ENCODE data around the gene SRP68. TPM values are rescaled to one million over a fixed set of nuclear protein-coding genes. Genes with fewer than 3 reads are reported as not detected.

The SRP68 gene
- total RNA-seq, 1 experiment from 2014 or later = 70.0 TPM

DNA sequence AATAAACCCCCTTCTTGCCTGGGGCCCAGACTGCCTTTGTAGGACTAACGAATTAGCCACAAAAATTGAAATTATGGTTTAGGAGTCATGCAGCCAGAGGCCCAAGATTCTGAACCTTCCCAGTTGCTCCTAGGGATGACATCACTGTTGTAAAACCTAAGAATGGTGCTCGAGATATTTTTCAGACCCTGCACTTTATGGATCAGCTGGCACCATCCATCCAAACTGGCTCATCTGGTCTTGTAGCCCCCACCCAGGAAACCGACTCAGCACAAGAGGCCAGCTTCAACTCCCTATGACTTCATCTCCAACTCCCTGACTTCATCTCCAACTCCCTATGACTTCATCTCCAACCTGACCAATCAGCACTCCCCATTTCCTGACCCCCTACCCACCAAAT is 34.3 kb downstream of the SRP68 start:
- H3K9me3 ChIP-seq = no peaks in the 10 kb centered on the region
- no peak overlapping the region for H3K4me3 ChIP-seq
- no peaks in the 10 kb centered on the region for H3K27me3 ChIP-seq
- DNase-seq = no peak
- H3K36me3 ChIP-seq = peaks cover 53% of the 10 kb centered on the region

DNA sequence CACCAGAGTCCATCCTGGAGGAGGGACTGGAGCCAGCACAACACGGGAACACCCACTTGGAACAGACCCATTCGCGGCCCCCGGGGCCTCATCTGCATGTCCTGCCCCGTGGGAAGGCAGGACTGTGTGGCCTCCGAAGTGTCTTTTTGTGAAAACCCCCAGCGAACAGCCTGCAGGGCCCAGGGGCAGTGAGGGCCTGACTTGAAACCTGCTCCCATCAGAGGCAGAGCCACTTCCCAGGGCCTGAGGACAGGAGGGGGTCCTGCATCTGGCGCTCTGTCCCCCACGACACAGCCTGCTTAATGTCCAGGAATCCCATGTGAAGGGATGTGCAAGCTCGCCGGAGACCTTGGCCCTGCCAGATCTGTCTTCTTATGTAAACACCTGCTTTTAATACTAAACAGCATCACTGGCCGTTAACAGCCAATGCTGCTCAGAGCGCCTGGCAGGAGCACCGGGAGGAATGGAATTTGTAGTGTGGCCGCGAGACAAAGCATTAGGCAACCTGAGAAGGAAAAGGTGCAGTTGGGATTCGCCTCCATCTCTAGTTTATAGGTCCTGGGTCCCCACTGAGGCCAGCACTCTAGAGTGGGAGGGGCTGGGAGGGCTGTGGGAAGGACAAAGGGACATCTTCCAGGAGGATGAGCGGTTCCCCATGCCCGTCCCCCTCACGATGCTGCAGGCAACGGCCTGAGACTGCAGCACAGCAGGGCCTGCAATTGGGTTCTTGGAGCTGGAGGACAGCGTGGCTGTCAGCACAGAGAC is 35.6 kb downstream of the SRP68 start:
- H3K4me3 ChIP-seq = no peak overlapping the region
- peaks cover 39% of the 10 kb centered on the region for H3K36me3 ChIP-seq
- H3K9me3 ChIP-seq = no peaks in the 10 kb centered on the region
- no peaks in the 10 kb centered on the region for H3K27me3 ChIP-seq
- DNase-seq = no peak

- Histone ChIP-seq H3K4me3 (no peak overlapping the region), H3K27me3 (no peaks in the 10 kb centered on the region), H3K36me3 (peaks cover 19% of the 10 kb centered on the region), H3K9me3 (no peaks in the 10 kb centered on the region)
- DNase-seq = no peak
These were observed 37.6 kb downstream of the SRP68 start for GRCh38 chr17:76034428-76035350.

GRCh38 chr17:76033139-76033538 is 39.2 kb downstream of the SRP68 start:
- peaks cover 4% of the 10 kb centered on the region for H3K36me3 ChIP-seq
- no peaks in the 10 kb centered on the region for H3K27me3 ChIP-seq
- DNase-seq = no peak
- H3K4me3 ChIP-seq = no peak overlapping the region
- H3K9me3 ChIP-seq = no peaks in the 10 kb centered on the region

DNA sequence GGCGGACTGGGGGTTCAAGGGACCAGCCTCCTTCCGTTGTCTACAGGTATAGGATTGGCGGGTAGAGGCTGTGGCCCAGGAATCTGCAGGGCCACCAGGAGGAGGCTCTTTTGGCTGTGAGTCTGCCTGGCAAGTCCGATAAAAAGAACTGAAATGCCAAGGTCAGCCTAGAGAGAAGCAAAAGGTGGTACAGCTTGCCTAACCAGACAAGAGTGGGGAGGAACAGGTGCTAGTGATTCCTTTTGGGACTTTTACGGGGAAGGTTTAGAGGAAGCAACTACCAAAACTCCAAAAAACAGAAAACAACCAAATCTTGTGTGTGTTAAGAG is 39.6 kb downstream of the SRP68 start:
- H3K9me3 ChIP-seq = no peaks in the 10 kb centered on the region
- no peaks in the 10 kb centered on the region for H3K27me3 ChIP-seq
- no peaks in the 10 kb centered on the region; the same call in 1 of the 2 replicates for H3K36me3 ChIP-seq
- no peak for DNase-seq
- H3K4me3 ChIP-seq = no peak overlapping the region

DNA sequence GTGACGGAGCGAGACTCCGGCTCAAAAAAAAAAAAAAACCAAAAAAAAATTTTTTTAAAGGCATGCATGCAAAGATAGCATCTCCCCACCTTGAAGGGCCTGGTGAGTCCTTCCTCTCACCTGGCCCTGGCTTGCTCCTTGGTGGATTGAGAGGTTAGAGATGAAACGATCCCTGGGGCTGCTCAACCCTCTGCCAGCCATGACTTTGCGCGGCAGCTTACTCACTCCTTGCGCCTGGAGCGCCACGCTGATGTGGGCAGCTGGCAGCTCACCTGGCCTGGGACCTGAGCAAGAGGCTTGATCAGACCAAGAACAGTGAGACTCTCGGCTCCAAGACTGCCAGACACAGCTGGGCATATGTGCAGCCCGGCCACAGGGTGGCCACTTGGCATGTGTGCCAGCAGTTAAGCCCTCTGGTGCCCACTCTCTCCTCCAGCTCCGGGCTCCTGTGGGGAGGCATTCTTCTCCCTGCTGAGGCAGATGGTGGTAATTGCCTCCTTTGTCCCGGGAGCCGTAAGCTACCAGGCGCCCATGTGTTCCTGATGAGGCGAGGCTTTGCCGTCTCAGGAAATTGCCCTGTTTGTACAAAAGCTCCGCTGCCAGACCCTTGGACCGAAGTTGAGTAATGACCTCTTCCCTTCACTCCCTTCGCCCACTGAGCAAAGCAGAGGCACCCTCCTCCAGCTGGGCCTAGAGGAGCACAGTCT is 40.1 kb downstream of the SRP68 start:
- no peaks in the 10 kb centered on the region; the same call in 1 of the 2 replicates for H3K36me3 ChIP-seq
- DNase-seq = no peak
- H3K9me3 ChIP-seq = no peaks in the 10 kb centered on the region

DNA sequence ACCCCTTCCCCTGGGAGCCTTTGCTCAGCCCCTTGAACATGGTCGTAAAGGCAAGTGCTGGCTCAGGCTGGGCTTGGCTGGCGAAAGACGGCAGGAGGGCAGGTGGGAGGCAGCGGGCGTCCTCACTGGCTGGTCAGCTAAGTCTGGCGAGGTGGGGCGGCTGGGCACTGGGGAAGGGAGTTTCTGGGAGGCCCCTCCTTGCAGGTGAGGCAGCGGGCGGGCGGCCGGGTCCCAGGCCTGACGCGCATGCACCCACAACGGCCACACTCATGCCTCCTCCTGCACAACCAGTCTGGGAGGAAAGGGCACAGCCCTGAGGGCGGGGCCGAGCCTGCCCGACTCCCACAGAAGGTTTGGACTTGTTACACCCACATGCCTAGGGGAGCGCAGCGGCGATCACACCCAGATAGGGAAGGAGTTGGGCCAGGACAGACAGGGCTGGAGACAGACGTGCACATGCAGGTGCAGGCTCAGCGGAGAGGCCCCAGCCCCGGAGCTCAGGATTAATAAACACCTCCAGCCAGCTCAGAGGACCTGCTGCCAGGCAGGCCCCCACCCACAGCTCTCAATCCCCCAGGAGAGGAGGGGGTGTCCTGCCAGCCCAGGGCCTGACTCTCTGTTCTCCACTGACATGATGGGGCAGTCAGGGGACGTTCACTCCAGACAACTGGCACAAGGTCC is 45.0 kb downstream of the SRP68 start, which contains the start of gene EVPL:
EVPL (minus strand) TSS at position 148 of the 681 bp plus-strand sequence; CDS start at position 40, 108 bp downstream.
- no peak for DNase-seq
- no peaks in the 10 kb centered on the region for H3K36me3 ChIP-seq
- no peak within 1 kb of the TSS for H3K4me3 ChIP-seq
- H3K27me3 ChIP-seq = no peaks in the 10 kb centered on the region
- no peaks in the 10 kb centered on the region for H3K9me3 ChIP-seq

More for the DNA sequence above, 40.1 kb downstream of the SRP68 start:
- H3K27me3 ChIP-seq = no peaks in the 10 kb centered on the region
- H3K4me3 ChIP-seq = no peak overlapping the region

DNA sequence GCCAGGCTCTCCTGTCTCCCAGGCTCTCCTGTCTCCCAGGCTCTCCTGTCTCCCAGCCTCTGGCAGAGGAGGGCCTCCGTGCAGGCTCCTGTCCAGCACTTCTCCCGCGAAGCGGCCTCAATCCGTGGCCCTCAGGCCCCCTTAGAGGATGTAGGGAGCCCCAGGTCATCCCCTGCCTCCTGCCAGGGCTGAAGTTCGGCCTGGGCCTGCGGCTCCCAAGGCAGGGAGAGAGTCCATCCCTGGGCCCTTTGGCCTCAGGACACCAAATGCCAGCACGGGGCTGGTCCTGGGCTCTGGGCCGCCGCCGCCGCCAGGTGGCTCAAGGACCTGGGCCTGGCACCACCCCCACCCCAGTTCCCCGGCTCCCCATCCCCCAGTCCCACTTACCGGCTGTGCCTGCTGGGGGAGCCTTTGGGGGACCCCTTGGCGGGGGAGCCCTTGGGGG is 45.6 kb downstream of the SRP68 start:
- H3K9me3 ChIP-seq = no peaks in the 10 kb centered on the region

DNA sequence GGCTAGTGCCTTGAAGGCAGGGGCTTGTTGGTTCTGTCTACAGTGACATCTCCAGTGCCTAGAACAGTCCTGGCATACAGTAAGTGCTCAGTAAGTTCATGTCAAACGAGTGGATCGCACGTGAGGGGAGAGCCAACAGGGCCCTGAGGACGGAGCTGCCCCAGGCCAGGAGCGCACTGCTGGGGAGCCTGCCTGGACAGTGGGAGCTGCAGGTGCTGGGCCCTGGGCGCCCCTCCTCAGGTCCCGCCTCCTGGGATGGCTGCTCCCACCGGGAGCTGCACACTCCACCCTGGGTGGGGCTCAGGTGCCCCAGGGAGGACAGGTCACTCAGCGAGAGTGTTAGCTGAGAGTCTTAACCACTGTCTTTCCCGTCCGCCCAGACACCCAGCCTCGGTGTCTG is 47.0 kb downstream of the SRP68 start:
- Histone ChIP-seq H3K4me3 (no peak overlapping the region), H3K36me3 (no peaks in the 10 kb centered on the region), H3K27me3 (no peaks in the 10 kb centered on the region), H3K9me3 (no peaks in the 10 kb centered on the region)
- DNase-seq = no peak

More for the DNA sequence above, 45.6 kb downstream of the SRP68 start:
- H3K36me3 ChIP-seq = no peaks in the 10 kb centered on the region
- no peak for DNase-seq
- no peak overlapping the region for H3K4me3 ChIP-seq
- no peaks in the 10 kb centered on the region for H3K27me3 ChIP-seq

DNA sequence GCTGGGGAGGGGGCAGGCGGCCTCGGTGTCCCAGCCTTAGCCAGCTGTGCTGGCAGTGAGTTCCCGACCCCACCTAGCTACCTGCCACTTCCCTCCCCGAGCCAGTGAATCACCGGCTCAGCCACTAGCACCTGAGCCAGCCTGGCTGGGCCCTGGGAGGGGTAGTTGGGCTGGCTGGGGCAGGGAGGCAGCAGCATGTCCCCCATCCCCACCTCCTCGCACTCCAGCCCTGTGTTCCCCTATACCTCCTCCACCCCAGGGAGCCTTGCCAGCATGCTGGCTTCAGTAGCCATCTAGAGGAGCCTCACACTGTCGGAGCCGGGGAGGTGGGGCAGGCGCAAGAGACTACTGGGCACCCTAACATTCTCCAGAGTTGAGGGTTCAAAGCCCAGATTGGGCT is 48.0 kb downstream of the SRP68 start:
- Histone ChIP-seq H3K36me3 (no peaks in the 10 kb centered on the region), H3K9me3 (no peaks in the 10 kb centered on the region), H3K27me3 (no peaks in the 10 kb centered on the region), H3K4me3 (no peak overlapping the region)
- no peak for DNase-seq

DNA sequence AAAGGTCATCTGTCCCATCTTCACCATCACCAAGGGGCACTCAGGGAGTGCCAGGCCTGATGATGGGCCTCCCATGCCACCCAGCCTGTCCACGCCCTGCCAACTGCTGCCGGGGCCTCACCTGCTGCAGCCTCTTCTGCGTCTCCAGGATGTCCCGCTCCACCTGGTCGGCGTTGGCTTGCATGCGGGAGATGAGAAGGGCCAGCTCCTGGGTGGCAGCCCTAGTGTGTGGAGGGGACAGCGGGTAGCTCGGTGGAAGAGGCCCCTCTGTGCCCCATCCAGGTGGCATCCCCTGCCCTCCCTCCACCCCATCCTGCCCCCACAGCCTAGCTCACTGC is 48.4 kb downstream of the SRP68 start:
- no peaks in the 10 kb centered on the region for H3K36me3 ChIP-seq
- H3K9me3 ChIP-seq = no peaks in the 10 kb centered on the region
- no peak overlapping the region for H3K4me3 ChIP-seq
- DNase-seq = no peak
- no peaks in the 10 kb centered on the region for H3K27me3 ChIP-seq

GRCh38 chr17:76022973-76023899 is 49.1 kb downstream of the SRP68 start:
- Histone ChIP-seq H3K9me3 (no peaks in the 10 kb centered on the region), H3K36me3 (no peaks in the 10 kb centered on the region), H3K27me3 (no peaks in the 10 kb centered on the region), H3K4me3 (no peak overlapping the region)
- no peak for DNase-seq

DNA sequence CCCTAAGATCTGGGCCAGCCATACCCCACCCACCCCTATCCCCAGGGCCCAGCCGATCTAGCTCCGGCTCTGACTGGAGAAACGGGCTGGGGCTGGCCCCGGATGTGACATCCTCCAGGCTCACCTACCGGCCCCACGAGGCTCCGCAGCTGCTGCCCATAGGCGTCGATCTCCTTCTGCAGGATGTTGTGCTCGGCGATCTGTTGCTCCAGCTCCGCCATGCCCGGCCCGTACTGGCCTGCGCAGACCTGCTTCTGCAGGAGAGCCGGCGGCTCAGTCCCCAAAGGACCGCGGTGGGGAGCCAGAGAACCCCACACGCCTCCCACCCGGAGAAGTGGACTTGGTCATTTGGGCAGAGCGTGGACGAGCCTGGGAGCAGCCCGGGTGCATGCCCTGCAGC is 50.0 kb downstream of the SRP68 start:
- Histone ChIP-seq H3K36me3 (no peaks in the 10 kb centered on the region), H3K4me3 (no peak overlapping the region)

DNA sequence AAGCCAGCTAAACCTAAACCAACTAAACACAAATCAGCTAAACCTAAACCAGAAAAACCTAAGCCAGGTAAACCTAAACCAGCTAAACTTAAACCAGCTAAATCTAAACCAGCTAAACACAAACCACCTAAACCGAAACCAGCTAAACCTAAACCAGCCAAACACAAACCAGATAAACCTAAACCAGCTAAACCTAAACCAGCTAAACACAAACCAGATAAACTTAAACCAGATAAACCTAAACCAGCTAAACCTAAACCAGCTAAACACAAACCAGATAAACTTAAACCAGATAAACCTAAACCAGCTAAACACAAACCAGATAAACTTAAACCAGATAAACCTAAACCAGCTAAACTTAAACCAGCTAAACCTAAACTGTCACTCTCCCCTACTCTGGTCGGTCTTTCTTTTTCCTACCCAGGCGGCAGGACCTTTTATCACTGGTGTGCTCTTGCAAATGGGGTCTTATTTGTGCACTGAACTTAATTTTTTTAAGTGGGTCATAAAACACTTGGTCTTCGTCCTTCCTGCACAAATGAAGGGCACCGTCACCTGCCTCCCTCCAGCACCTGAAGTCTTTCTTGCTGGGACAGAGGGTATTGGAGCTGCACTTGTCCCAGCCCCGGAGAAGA is 52.4 kb downstream of the SRP68 start:
- H3K27me3 ChIP-seq = no peaks in the 10 kb centered on the region
- no peak overlapping the region for H3K4me3 ChIP-seq
- no peaks in the 10 kb centered on the region for H3K9me3 ChIP-seq
- no peak for DNase-seq
- no peaks in the 10 kb centered on the region for H3K36me3 ChIP-seq

More for the DNA sequence above, 50.0 kb downstream of the SRP68 start:
- no peaks in the 10 kb centered on the region for H3K9me3 ChIP-seq
- DNase-seq = no peak
- no peaks in the 10 kb centered on the region for H3K27me3 ChIP-seq

DNA sequence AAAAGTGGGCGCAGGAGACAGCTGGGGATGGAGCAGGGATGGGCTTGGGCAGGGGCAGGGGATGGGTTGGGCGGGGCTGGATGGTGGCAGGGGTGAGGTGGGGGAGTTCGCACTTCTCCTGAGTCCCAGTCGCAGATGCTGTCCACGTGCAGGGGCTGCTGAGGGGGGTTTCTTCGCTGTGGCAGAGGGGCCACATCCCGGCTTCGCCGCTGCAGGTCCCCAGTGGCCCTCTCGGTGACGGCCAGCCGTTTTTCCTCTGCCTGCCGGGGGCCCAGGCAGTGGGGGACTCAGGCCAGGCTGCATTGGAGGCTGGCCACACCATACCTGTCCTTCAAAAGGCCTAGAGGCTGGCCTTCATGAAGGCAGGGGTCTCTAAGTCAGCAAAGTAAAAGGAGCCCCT is 53.5 kb downstream of the SRP68 start:
- no peak for DNase-seq
- Histone ChIP-seq H3K9me3 (no peaks in the 10 kb centered on the region), H3K36me3 (no peaks in the 10 kb centered on the region), H3K27me3 (no peaks in the 10 kb centered on the region), H3K4me3 (no peak overlapping the region)
